Calu3 (cell line): Measurements from ENCODE around the gene LIMS4. TPM values are rescaled to one million over a fixed set of nuclear protein-coding genes. Genes with fewer than 3 reads are reported as not detected.
"Not testable (repeated sequence)": the region's sequence is repeated elsewhere in the genome, so short reads cannot be mapped to it uniquely, and the experiment has no call there.

Experiments used
- BruUV-seq: library from RNA; stranded (reverse); fragments of 400-500 nt; replicated peaks from 2 replicates; lab custom pipeline; 2021; lab: Mats Ljungman, UMichigan
- CTCF ChIA-PET: fragments of 300-600 bp; sonication (Branson Sonifier 250); formaldehyde crosslinking; loops from one replicate; lab custom pipeline; 2022; ENCODE audit warnings: antibody characterized with exemption; lab: Charles Lee
- DNase-seq: peaks from one replicate; pipeline ENCODE4 v3.0.0; 2022
- H3K27ac Mint-ChIP-seq: one replicate; pipeline ENCODE4 v1.8.0; 2022; ENCODE audit warnings: mixed read lengths; ENCODE audit not compliant: unreplicated experiment
- H3K27me3 Mint-ChIP-seq: one replicate; pipeline ENCODE4 v1.8.0; 2022; ENCODE audit warnings: mixed read lengths; ENCODE audit not compliant: unreplicated experiment
- H3K36me3 Mint-ChIP-seq: one replicate; pipeline ENCODE4 v1.8.0; 2022; ENCODE audit warnings: mild to moderate bottlenecking, moderate library complexity, mixed read lengths; ENCODE audit not compliant: insufficient read depth, unreplicated experiment
- H3K4me1 Mint-ChIP-seq: one replicate; pipeline ENCODE4 v1.8.0; 2022; ENCODE audit warnings: mild to moderate bottlenecking, low read depth, mixed read lengths; ENCODE audit not compliant: unreplicated experiment
- H3K4me3 Mint-ChIP-seq: one replicate; pipeline ENCODE4 v1.8.0; 2022; ENCODE audit warnings: mild to moderate bottlenecking, low read depth, moderate library complexity, mixed read lengths; ENCODE audit not compliant: unreplicated experiment
- H3K9me3 Mint-ChIP-seq: one replicate; pipeline ENCODE4 v1.8.0; 2022; ENCODE audit warnings: low read depth, mixed read lengths; ENCODE audit not compliant: unreplicated experiment
- intact Hi-C: fragments of 100-400 bp; cut with micrococcal nuclease; formaldehyde crosslinking; loops from one replicate; pipeline ENCODE4 v1.10.0; 2022; ENCODE audit not compliant: unreplicated experiment
- total RNA-seq: library from RNA; stranded (reverse); gene quantifications from 2 replicates; pipeline ENCODE4 v1.2.3, GENCODE V29; 2022

LIMS4 gene
- total RNA-seq, 1 experiment from 2014 or later: not detected

- H3K27ac Mint-ChIP-seq, DNase-seq, BruUV-seq, H3K36me3 Mint-ChIP-seq, H3K4me1 Mint-ChIP-seq, H3K4me3 Mint-ChIP-seq, CTCF ChIA-PET, H3K27me3 Mint-ChIP-seq, H3K9me3 Mint-ChIP-seq, intact Hi-C loops: not testable (repeated sequence)
Measured at GRCh38 chr2:110423574-110423962, 49.0 kb downstream of the LIMS4 start.

- H3K4me3 Mint-ChIP-seq, H3K36me3 Mint-ChIP-seq, CTCF ChIA-PET, H3K9me3 Mint-ChIP-seq, BruUV-seq, DNase-seq, H3K4me1 Mint-ChIP-seq, H3K27ac Mint-ChIP-seq, intact Hi-C loops, H3K27me3 Mint-ChIP-seq: not testable (repeated sequence)
Measured at GRCh38 chr2:110422852-110423573, 49.6 kb downstream of the LIMS4 start.

GRCh38 chr2:110420641-110421354 lies 51.8 kb downstream of the LIMS4 start:
- H3K4me3 Mint-ChIP-seq, DNase-seq, BruUV-seq, H3K27me3 Mint-ChIP-seq, H3K27ac Mint-ChIP-seq, H3K9me3 Mint-ChIP-seq, intact Hi-C loops, H3K4me1 Mint-ChIP-seq, H3K36me3 Mint-ChIP-seq, CTCF ChIA-PET: not testable (repeated sequence)

DNA sequence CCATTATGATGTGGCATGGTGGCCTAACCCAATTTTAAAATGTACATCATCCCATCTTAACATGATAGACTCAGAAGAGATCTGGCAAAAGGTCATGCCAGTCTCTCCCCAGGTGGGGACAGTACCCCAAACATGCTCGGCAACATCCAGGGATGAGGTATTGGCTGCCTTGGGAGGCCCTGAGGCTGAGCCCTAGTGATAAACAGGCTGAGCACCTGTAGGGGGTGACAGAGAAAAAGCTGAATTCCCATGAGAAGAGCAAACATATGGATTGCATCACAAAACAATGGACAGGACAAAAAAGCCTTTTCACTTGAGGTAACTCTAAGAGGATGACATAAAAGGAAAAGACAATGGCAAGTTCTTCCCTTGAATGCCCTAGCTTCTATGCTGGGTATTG lies 65.5 kb downstream of the LIMS4 start:
- DNase-seq, CTCF ChIA-PET, H3K27ac Mint-ChIP-seq, intact Hi-C loops, H3K36me3 Mint-ChIP-seq, H3K4me3 Mint-ChIP-seq, H3K4me1 Mint-ChIP-seq, H3K27me3 Mint-ChIP-seq, H3K9me3 Mint-ChIP-seq, BruUV-seq: not testable (repeated sequence)

DNA sequence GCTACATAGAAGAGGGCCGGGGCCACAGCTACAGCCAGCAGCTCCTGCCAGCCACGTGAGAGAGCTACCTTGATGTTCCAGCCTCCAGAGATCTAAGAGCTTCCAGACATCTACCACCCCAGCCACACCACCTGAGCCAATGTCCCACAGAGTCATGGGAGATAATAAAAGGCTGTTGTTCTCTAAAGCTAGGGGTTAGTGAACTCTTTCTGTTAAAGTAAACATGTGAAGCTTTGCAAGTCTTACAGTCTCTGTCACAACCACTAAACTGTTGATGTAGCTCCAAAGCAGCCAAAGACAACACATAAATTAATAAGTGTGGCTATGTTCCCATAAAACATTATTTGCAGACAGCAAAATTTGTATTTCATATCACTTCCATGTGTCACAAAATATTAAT lies 67.6 kb downstream of the LIMS4 start:
- H3K4me1 Mint-ChIP-seq, H3K4me3 Mint-ChIP-seq, DNase-seq, BruUV-seq, H3K27me3 Mint-ChIP-seq, intact Hi-C loops, H3K36me3 Mint-ChIP-seq, H3K9me3 Mint-ChIP-seq, CTCF ChIA-PET, H3K27ac Mint-ChIP-seq: not testable (repeated sequence)

GRCh38 chr2:110404246-110404645 lies 68.4 kb downstream of the LIMS4 start:
- H3K27ac Mint-ChIP-seq, CTCF ChIA-PET, H3K36me3 Mint-ChIP-seq, intact Hi-C loops, H3K27me3 Mint-ChIP-seq, H3K4me1 Mint-ChIP-seq, H3K4me3 Mint-ChIP-seq, DNase-seq, BruUV-seq, H3K9me3 Mint-ChIP-seq: not testable (repeated sequence)

GRCh38 chr2:110401001-110401618 lies 71.5 kb downstream of the LIMS4 start:
- H3K36me3 Mint-ChIP-seq, DNase-seq, H3K4me3 Mint-ChIP-seq, CTCF ChIA-PET, H3K27me3 Mint-ChIP-seq, H3K27ac Mint-ChIP-seq, H3K9me3 Mint-ChIP-seq, BruUV-seq, H3K4me1 Mint-ChIP-seq, intact Hi-C loops: not testable (repeated sequence)

- H3K9me3 Mint-ChIP-seq, intact Hi-C loops, CTCF ChIA-PET, H3K4me1 Mint-ChIP-seq, H3K4me3 Mint-ChIP-seq, DNase-seq, H3K27me3 Mint-ChIP-seq, H3K27ac Mint-ChIP-seq, BruUV-seq, H3K36me3 Mint-ChIP-seq: not testable (repeated sequence)
Measured at GRCh38 chr2:110399378-110399777, 73.2 kb downstream of the LIMS4 start.

- BruUV-seq, H3K4me1 Mint-ChIP-seq, DNase-seq, H3K9me3 Mint-ChIP-seq, H3K4me3 Mint-ChIP-seq, H3K27ac Mint-ChIP-seq, CTCF ChIA-PET, H3K36me3 Mint-ChIP-seq, H3K27me3 Mint-ChIP-seq, intact Hi-C loops: not testable (repeated sequence)
Measured at GRCh38 chr2:110395990-110396389, 76.6 kb downstream of the LIMS4 start.
